Chondrocyte (in vitro differentiated cells): ENCODE data around the gene GUCY2C. TPM values are rescaled to one million over a fixed set of nuclear protein-coding genes. Genes with fewer than 3 reads are reported as not detected.

Experiments used
- DNase-seq: peaks from one replicate; pipeline ENCODE4 v3.0.0; 2021; ENCODE audit warnings: mixed read lengths, low spot score
- H3K27ac Mint-ChIP-seq: one replicate; pipeline ENCODE4 v1.8.0; 2021; ENCODE audit warnings: mild to moderate bottlenecking, moderate library complexity, mixed read lengths; ENCODE audit not compliant: unreplicated experiment
- H3K27me3 Mint-ChIP-seq: 2 replicates; pipeline ENCODE4 v1.8.0; 2021; ENCODE audit warnings: low read depth, mixed read lengths
- H3K36me3 Mint-ChIP-seq: 2 replicates; pipeline ENCODE4 v1.8.0; 2021; ENCODE audit warnings: low read depth, mixed read lengths
- H3K4me1 Mint-ChIP-seq: 2 replicates; pipeline ENCODE4 v1.8.0; 2021; ENCODE audit warnings: low read depth, mild to moderate bottlenecking, mixed read lengths
- H3K4me3 Mint-ChIP-seq: one replicate; pipeline ENCODE4 v1.8.0; 2021; ENCODE audit warnings: mild to moderate bottlenecking, moderate library complexity, mixed read lengths; ENCODE audit not compliant: unreplicated experiment
- H3K9me3 Mint-ChIP-seq: 2 replicates; pipeline ENCODE4 v1.8.0; 2021; ENCODE audit warnings: low read depth, mixed read lengths
- CTCF ChIP-seq: fragments of 200-600 bp; sonication (generic); IDR thresholded peaks from 2 replicates; pipeline ENCODE4 v1.5.0; 2021; ENCODE audit warnings: antibody characterized with exemption, mild to moderate bottlenecking, moderate library complexity
- total RNA-seq: library from RNA; stranded (reverse); gene quantifications from 3 replicates; pipeline ENCODE4 v1.2.1, GENCODE V29; 2021

The GUCY2C gene
- total RNA-seq, 1 donor from 2014 or later = not detected

- Mint-ChIP-seq H3K4me1 (no peaks in the 10 kb centered on the region), H3K27me3 (no peaks in the 10 kb centered on the region), H3K27ac (no peak overlapping the region), H3K4me3 (no peak overlapping the region), H3K9me3 (peaks cover 2% of the 10 kb centered on the region), H3K36me3 (no peaks in the 10 kb centered on the region)
- no peak for DNase-seq
- TF ChIP-seq CTCF = no peak
Measured at GRCh38 chr12:14694970-14695369, 1.4 kb downstream of the GUCY2C start.

- no peak overlapping the region for H3K27ac Mint-ChIP-seq
- H3K9me3 Mint-ChIP-seq = peaks cover 2% of the 10 kb centered on the region
- DNase-seq = no peak
- no peak overlapping the region for H3K4me3 Mint-ChIP-seq
- no peak for TF ChIP-seq CTCF
- H3K36me3 Mint-ChIP-seq = no peaks in the 10 kb centered on the region
- H3K27me3 Mint-ChIP-seq = no peaks in the 10 kb centered on the region
- no peaks in the 10 kb centered on the region for H3K4me1 Mint-ChIP-seq
Measured at GRCh38 chr12:14694145-14694714, 2.2 kb downstream of the GUCY2C start.

GRCh38 chr12:14693116-14693515 lies 3.3 kb downstream of the GUCY2C start:
- Mint-ChIP-seq H3K4me1 (no peaks in the 10 kb centered on the region), H3K27ac (no peak overlapping the region), H3K4me3 (no peak overlapping the region), H3K9me3 (peaks cover 2% of the 10 kb centered on the region), H3K27me3 (no peaks in the 10 kb centered on the region), H3K36me3 (no peaks in the 10 kb centered on the region)
- DNase-seq = no peak
- no peak for TF ChIP-seq CTCF

GRCh38 chr12:14691560-14691959 lies 4.8 kb downstream of the GUCY2C start:
- no peaks in the 10 kb centered on the region for H3K9me3 Mint-ChIP-seq
- no peak for TF ChIP-seq CTCF
- H3K27me3 Mint-ChIP-seq = no peaks in the 10 kb centered on the region
- DNase-seq = no peak
- no peak overlapping the region for H3K4me3 Mint-ChIP-seq
- H3K36me3 Mint-ChIP-seq = no peaks in the 10 kb centered on the region
- no peak overlapping the region for H3K27ac Mint-ChIP-seq
- no peaks in the 10 kb centered on the region for H3K4me1 Mint-ChIP-seq

GRCh38 chr12:14689996-14690395 lies 6.4 kb downstream of the GUCY2C start:
- no peak for DNase-seq
- Mint-ChIP-seq H3K36me3 (no peaks in the 10 kb centered on the region), H3K27ac (no peak overlapping the region), H3K4me1 (no peaks in the 10 kb centered on the region), H3K4me3 (no peak overlapping the region), H3K9me3 (no peaks in the 10 kb centered on the region), H3K27me3 (no peaks in the 10 kb centered on the region)
- TF ChIP-seq CTCF = no peak
